GM23248 (cell line): ENCODE measurements around the gene SUSD2. TPM values are rescaled to one million over a fixed set of nuclear protein-coding genes. Genes with fewer than 3 reads are reported as not detected.

Source experiments
- DNase-seq: peaks from one replicate; pipeline ENCODE4 v3.0.0-alpha.2; 2015
- H2AFZ ChIP-seq: fragments of 200-600 bp; sonication (generic); 2 replicates; pipeline ENCODE4 v1.6.1; 2016; ENCODE audit warnings: antibody characterized with exemption
- H3F3A ChIP-seq: fragments of 200-600 bp; sonication (generic); 2 replicates; pipeline ENCODE4 v1.6.1; 2016; ENCODE audit warnings: mild to moderate bottlenecking, antibody characterized with exemption, mixed run types; ENCODE audit not compliant: insufficient read depth
- H3K27ac ChIP-seq: fragments of 200-600 bp; sonication (generic); 2 replicates; pipeline ENCODE4 v1.5.1; 2016; ENCODE audit warnings: mild to moderate bottlenecking
- H3K27me3 ChIP-seq: fragments of 200-600 bp; sonication (generic); replicated peaks from 2 replicates; pipeline ENCODE4 v1.6.1; 2016; ENCODE audit warnings: mild to moderate bottlenecking; ENCODE audit not compliant: insufficient read depth
- H3K36me3 ChIP-seq: fragments of 200-600 bp; sonication (generic); 2 replicates; pipeline ENCODE4 v1.6.1; 2016; ENCODE audit warnings: low read depth, mild to moderate bottlenecking
- H3K4me1 ChIP-seq: fragments of 200-600 bp; sonication (generic); 2 replicates; pipeline ENCODE4 v1.6.1; 2016; ENCODE audit warnings: mild to moderate bottlenecking; ENCODE audit not compliant: insufficient read depth
- H3K4me2 ChIP-seq: fragments of 200-600 bp; sonication (generic); one replicate; pipeline ENCODE4 v1.6.1; 2016; ENCODE audit warnings: mild to moderate bottlenecking; ENCODE audit not compliant: unreplicated experiment
- H3K4me3 ChIP-seq: fragments of 200-600 bp; sonication (generic); 2 replicates; pipeline ENCODE4 v1.5.1; 2016; ENCODE audit warnings: mild to moderate bottlenecking
- H3K79me2 ChIP-seq: fragments of 200-600 bp; sonication (generic); 2 replicates; pipeline ENCODE4 v1.6.1; 2016; ENCODE audit warnings: mild to moderate bottlenecking; ENCODE audit not compliant: insufficient read depth
- H3K9ac ChIP-seq: fragments of 200-600 bp; sonication (generic); 2 replicates; pipeline ENCODE4 v1.6.1; 2016; ENCODE audit warnings: mild to moderate bottlenecking
- H3K9me2 ChIP-seq: fragments of 200-600 bp; sonication (generic); 2 replicates; pipeline ENCODE4 v1.6.1; 2016; ENCODE audit warnings: mixed run types, mild to moderate bottlenecking, moderate library complexity; ENCODE audit not compliant: insufficient read depth
- H3K9me3 ChIP-seq: fragments of 200-600 bp; sonication (generic); one replicate; pipeline ENCODE4 v1.6.1; 2017; ENCODE audit warnings: low read depth
- H4K20me1 ChIP-seq: fragments of 200-600 bp; sonication (generic); 2 replicates; pipeline ENCODE4 v1.6.0; 2016; ENCODE audit not compliant: insufficient read depth
- EZH2 ChIP-seq: fragments of 200-600 bp; sonication (generic); IDR thresholded peaks from 2 replicates; pipeline ENCODE4 v1.6.1; 2018; ENCODE audit warnings: antibody characterized with exemption, mild to moderate bottlenecking; ENCODE audit not compliant: insufficient read depth, poor library complexity, severe bottlenecking
- EZH2phosphoT487 ChIP-seq: fragments of 200-600 bp; sonication (generic); IDR thresholded peaks from 2 replicates; pipeline ENCODE4 v1.6.1; 2018; ENCODE audit warnings: antibody characterized with exemption, moderate library complexity, mild to moderate bottlenecking, low read depth; ENCODE audit not compliant: insufficient read depth
- WGBS, 2 experiments: methylation state at CpG; one replicate each; pipeline ENCODE4 v1.1.6; 2015 to 2017; ENCODE audit warnings: low lambda C conversion rate in 2 of 2, low coverage in 1 of 2; ENCODE audit errors: missing lambda C conversion rate in 2 of 2; 5-methylcytosine and 5-hydroxymethylcytosine counted together
- in situ Hi-C: fragments of 300-500 bp; cut with MboI; formaldehyde crosslinking; loops from 2 replicates; pipeline ENCODE4 v1.15.0; 2020
- polyA plus RNA-seq: library from polyadenylated mRNA; unstranded; fragments of >200 nt; fragmentation: Nextera tagmentation; extraction: Ambion mirVana; gene quantifications from 2 replicates; pipeline ENCODE4 v1.2.1, GENCODE V29; 2016
- total RNA-seq: library from RNA; depleted of rRNA; stranded (reverse); fragments of >200 nt; shearing (Covaris generic); gene quantifications from 2 replicates; pipeline ENCODE4 v1.2.3, GENCODE V29; 2014

The SUSD2 gene
- total and polyA plus RNA-seq, 2 experiments from 2014 or later = 0.24 TPM; not detected in 1

DNA sequence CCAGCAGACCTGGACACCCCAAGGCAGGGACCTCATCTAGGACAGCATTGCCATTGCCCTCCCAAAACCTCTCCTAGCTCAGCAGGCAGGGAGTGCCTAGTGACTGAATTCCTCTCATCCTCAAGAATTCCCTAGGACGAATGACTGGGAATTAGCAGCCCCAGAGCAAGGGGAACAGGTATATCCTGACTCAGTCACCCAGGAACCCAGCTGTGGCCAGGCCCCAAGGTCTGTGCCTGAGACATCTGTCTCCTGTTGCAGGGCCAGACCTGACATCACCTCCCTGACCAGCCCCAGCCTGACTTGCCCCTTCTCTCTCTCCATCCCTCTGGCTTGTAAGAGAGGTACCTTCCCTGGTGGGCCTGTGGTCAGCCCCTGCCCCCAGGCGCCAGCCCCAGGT, 39.0 kb upstream of the SUSD2 start:
- Histone ChIP-seq H3K9me2 (no peaks in the 10 kb centered on the region), H3K27ac (no peak overlapping the region), H3K4me1 (peaks cover 30% of the 10 kb centered on the region), H3K79me2 (0 out of 2 replicates have a peak, but pooled peaks cover 8% of the 10 kb centered on the region), H3K4me2 (no peak overlapping the region), H3K9ac (no peak overlapping the region), H3K4me3 (no peak overlapping the region), H4K20me1 (no peaks in the 10 kb centered on the region; the same call in 1 of the 2 replicates), H3K36me3 (no peaks in the 10 kb centered on the region), H2AFZ (no peak overlapping the region), H3K9me3 (no peaks in the 10 kb centered on the region), H3K27me3 (no peaks in the 10 kb centered on the region), H3F3A (peaks cover 16% of the 10 kb centered on the region; the same call in 1 of the 2 replicates)
- no peak for DNase-seq
- in situ Hi-C loops = no loop called here
- WGBS, 2 experiments = 63 to 81% methylated on average over 2 of the region's 2 CpGs
- TF ChIP-seq EZH2 (no peak), EZH2phosphoT487 (no peak)

DNA sequence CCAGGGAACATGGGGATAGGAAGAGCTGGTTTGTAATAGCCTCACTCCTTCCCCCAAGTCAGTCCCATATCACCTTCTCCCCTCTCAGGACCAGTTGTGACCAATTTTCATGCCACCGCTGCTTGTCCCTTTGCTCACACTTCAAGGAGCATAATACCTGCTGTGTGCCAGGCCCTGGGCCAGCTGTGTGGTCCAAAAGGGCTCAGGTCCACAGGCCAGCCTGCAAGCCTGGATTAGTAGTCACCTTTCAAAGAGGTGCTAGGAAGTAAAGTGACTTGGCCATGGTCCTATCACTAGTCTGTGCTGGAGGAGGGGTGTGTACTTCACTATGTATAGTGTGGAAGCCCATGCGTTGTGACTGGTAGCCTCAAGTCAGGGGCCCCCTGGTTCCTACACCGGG, 38.5 kb upstream of the SUSD2 start:
- H3K4me2 ChIP-seq = no peak overlapping the region
- in situ Hi-C loops = no loop called here
- no peaks in the 10 kb centered on the region for H3K36me3 ChIP-seq
- DNase-seq = no peak
- no peak overlapping the region for H3K4me3 ChIP-seq
- H3F3A ChIP-seq = peaks cover 20% of the 10 kb centered on the region
- H3K79me2 ChIP-seq = 0 out of 2 replicates have a peak, but pooled peaks cover 8% of the 10 kb centered on the region
- no peaks in the 10 kb centered on the region for H3K9me2 ChIP-seq
- no peak for TF ChIP-seq EZH2phosphoT487
- no peak for TF ChIP-seq EZH2
- no peak overlapping the region for H2AFZ ChIP-seq
- H3K9me3 ChIP-seq = no peaks in the 10 kb centered on the region
- H4K20me1 ChIP-seq = no peaks in the 10 kb centered on the region; the same call in 1 of the 2 replicates
- H3K9ac ChIP-seq = no peak overlapping the region
- H3K4me1 ChIP-seq = peaks cover 29% of the 10 kb centered on the region
- no peak overlapping the region for H3K27ac ChIP-seq
- WGBS, 2 experiments = 90 to 97% methylated on average over 3 of the region's 3 CpGs
- no peaks in the 10 kb centered on the region for H3K27me3 ChIP-seq

DNA sequence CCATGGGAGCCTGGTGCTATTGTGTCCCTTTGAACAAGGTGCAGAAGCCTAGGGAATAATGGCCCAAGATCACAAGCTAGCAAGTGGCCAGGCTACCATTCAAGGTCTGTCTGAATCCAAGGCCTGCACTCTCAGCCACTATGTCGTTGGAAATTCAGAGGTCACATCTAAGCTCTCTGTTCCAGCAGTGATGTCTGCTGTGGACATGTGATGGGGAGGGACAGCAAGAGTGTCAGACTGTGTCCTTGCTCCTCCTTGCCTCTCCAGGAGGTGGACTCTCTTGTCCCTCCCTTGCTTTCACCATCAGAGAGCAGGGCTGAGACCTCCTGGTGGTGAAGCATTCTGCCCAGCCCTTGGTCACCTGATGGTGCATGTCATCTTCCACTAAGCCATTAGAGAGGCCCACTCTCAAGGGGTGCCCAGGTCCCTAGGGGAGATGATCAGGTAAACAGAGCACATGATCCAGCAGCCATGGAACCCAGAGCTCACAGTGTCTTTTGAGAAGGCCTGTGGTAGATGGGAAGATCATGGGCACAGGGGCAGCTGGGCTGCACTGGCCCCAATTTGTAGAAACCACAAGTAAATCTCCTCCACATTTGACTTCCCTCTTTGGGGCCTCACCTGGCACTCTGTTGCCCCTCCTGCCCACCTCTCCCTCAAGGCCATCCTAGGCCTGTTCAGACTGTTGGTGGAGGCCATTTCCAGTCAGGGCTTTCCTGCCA, 37.1 kb upstream of the SUSD2 start:
- no peak for DNase-seq

DNA sequence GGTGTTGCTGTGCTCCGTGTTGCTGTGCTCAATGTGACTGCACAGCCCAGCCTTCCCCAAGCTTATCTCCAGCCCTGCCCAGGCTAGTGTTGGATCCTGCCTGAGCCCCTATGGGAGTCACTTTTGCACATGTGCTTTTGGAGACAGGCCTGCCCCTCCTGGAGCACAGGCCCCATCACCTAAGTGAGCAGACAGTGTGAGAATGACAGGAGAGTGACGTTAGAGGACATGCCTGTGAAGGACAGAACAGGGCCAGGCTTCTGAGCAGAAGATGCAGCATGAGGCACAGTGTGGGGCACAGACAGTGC, 36.6 kb upstream of the SUSD2 start:
- no peaks in the 10 kb centered on the region; the same call in 1 of the 2 replicates for H4K20me1 ChIP-seq
- H3K36me3 ChIP-seq = no peaks in the 10 kb centered on the region
- H3K27ac ChIP-seq = no peak overlapping the region
- H3K9me3 ChIP-seq = no peaks in the 10 kb centered on the region
- H3K27me3 ChIP-seq = no peaks in the 10 kb centered on the region
- no peaks in the 10 kb centered on the region for H3K9me2 ChIP-seq
- H3K9ac ChIP-seq = no peak overlapping the region
- H3F3A ChIP-seq = peaks cover 25% of the 10 kb centered on the region
- WGBS, 2 experiments = 96 to 100% methylated on average over 2 of the region's 2 CpGs
- H3K4me1 ChIP-seq = peaks cover 29% of the 10 kb centered on the region
- no peak overlapping the region for H3K4me3 ChIP-seq
- in situ Hi-C loops = no loop called here
- H3K79me2 ChIP-seq = 0 out of 2 replicates have a peak, but pooled peaks cover 8% of the 10 kb centered on the region
- DNase-seq = no peak
- H2AFZ ChIP-seq = no peak overlapping the region
- no peak overlapping the region for H3K4me2 ChIP-seq
- no peak for TF ChIP-seq EZH2phosphoT487
- no peak for TF ChIP-seq EZH2

More for the DNA sequence above, 37.1 kb upstream of the SUSD2 start:
- H3F3A ChIP-seq = peaks cover 25% of the 10 kb centered on the region
- no peak overlapping the region for H3K4me3 ChIP-seq
- H3K79me2 ChIP-seq = 0 out of 2 replicates have a peak, but pooled peaks cover 8% of the 10 kb centered on the region
- WGBS, 2 experiments = 52 to 57% methylated on average over 1 of the region's 1 CpG
- H3K9ac ChIP-seq = no peak overlapping the region
- no peak overlapping the region for H2AFZ ChIP-seq
- no peaks in the 10 kb centered on the region; the same call in 1 of the 2 replicates for H4K20me1 ChIP-seq
- no peaks in the 10 kb centered on the region for H3K9me3 ChIP-seq
- no peaks in the 10 kb centered on the region for H3K9me2 ChIP-seq
- H3K36me3 ChIP-seq = no peaks in the 10 kb centered on the region
- H3K4me2 ChIP-seq = no peak overlapping the region
- H3K27me3 ChIP-seq = no peaks in the 10 kb centered on the region
- no peak overlapping the region for H3K27ac ChIP-seq
- TF ChIP-seq EZH2phosphoT487 = no peak
- TF ChIP-seq EZH2 = no peak
- H3K4me1 ChIP-seq = peaks cover 29% of the 10 kb centered on the region
- in situ Hi-C loops = no loop called here
